NCI-H2107 treated with DMSO at 0.1 percent for 48 hours (cell line): ENCODE measurements around the gene BRD3OS.
"Not testable (repeated sequence)": the region's sequence is repeated elsewhere in the genome, so short reads cannot be mapped to it uniquely, and the experiment has no call there.

Experiments
- DNase-seq: peaks from one replicate; lab custom pipeline; 2025; ENCODE audit not compliant: unreplicated experiment; lab: John Stamatoyannopoulos, UW

The BRD3OS gene

GRCh38 chr9:134061688-134062371 lies 36.5 kb downstream of the BRD3OS start:
- no peak for DNase-seq

GRCh38 chr9:134062461-134063087 lies 37.3 kb downstream of the BRD3OS start:
- DNase-seq = no peak

GRCh38 chr9:134063088-134063570 lies 37.8 kb downstream of the BRD3OS start:
- no peak for DNase-seq

- no peak for DNase-seq
Measured at GRCh38 chr9:134063571-134064450, 38.5 kb downstream of the BRD3OS start.

GRCh38 chr9:134064711-134065110 lies 39.4 kb downstream of the BRD3OS start:
- DNase-seq = no peak

GRCh38 chr9:134065612-134066419 lies 40.5 kb downstream of the BRD3OS start:
- no peak for DNase-seq

GRCh38 chr9:134066526-134066912 lies 41.2 kb downstream of the BRD3OS start:
- no peak for DNase-seq

GRCh38 chr9:134066913-134067851 lies 41.9 kb downstream of the BRD3OS start:
- DNase-seq = no peak

GRCh38 chr9:134067904-134068743 lies 42.8 kb downstream of the BRD3OS start, which contains the start of gene BRD3:
TSS of gene BRD3 (minus strand) at chr9:134068026. CDS start at chr9:134053477, 14,549 bp downstream.
- DNase-seq = peak; percentile 59

GRCh38 chr9:134068744-134069479 lies 43.6 kb downstream of the BRD3OS start:
- no peak for DNase-seq

GRCh38 chr9:134069480-134070399 lies 44.5 kb downstream of the BRD3OS start:
- no peak for DNase-seq

GRCh38 chr9:134071149-134071548 lies 45.9 kb downstream of the BRD3OS start:
- DNase-seq = no peak

GRCh38 chr9:134072683-134073082 lies 47.4 kb downstream of the BRD3OS start:
- not testable (repeated sequence) for DNase-seq

GRCh38 chr9:134073500-134073899 lies 48.2 kb downstream of the BRD3OS start:
- no peak for DNase-seq

GRCh38 chr9:134075689-134076088 lies 50.4 kb downstream of the BRD3OS start:
- DNase-seq = not testable (repeated sequence)

GRCh38 chr9:134076644-134077043 lies 51.4 kb downstream of the BRD3OS start:
- DNase-seq = no peak
